ENCODE results near the gene OR10R2.
"Not testable (repeated sequence)": the region's sequence is repeated elsewhere in the genome, so short reads cannot be mapped to it uniquely, and the experiment has no call there.

OR10R2 gene

GRCh38 chr1:158471920-158472319 is at the start of gene OR10R2:
Gene OR10R2 (plus strand): TSS chr1:158472220. CDS start chr1:158472326, 106 bp downstream.
- DNase-seq = no peak

- DNase-seq = no peak
Observed at GRCh38 chr1:158425027-158425426, 47.0 kb upstream of the OR10R2 start.

- no peak for DNase-seq
Observed at GRCh38 chr1:158426137-158426536, 45.9 kb upstream of the OR10R2 start, which contains the start of gene OR10K2. Gene OR10K2 (minus strand): TSS chr1:158426237. CDS start chr1:158420866, 5,371 bp downstream.

- DNase-seq = not testable (repeated sequence)
Observed at GRCh38 chr1:158430163-158430562, 41.9 kb upstream of the OR10R2 start.

- DNase-seq = no peak
Observed at GRCh38 chr1:158434741-158435140, 37.3 kb upstream of the OR10R2 start.

- no peak for DNase-seq
Observed at GRCh38 chr1:158445376-158445775, 26.6 kb upstream of the OR10R2 start.

GRCh38 chr1:158454537-158454936 is 17.5 kb upstream of the OR10R2 start:
- DNase-seq = no peak

- DNase-seq = no peak
Observed at GRCh38 chr1:158457246-158457645, 14.8 kb upstream of the OR10R2 start.

- DNase-seq = no peak
Observed at GRCh38 chr1:158458263-158458662, 13.8 kb upstream of the OR10R2 start.

- DNase-seq = no peak
Observed at GRCh38 chr1:158461534-158461933, 10.5 kb upstream of the OR10R2 start, which contains the start of gene OR10K1. Gene OR10K1 (plus strand): TSS chr1:158461834. CDS start chr1:158465562, 3,728 bp downstream.

- no peak for DNase-seq
Observed at GRCh38 chr1:158485455-158485854, 13.4 kb downstream of the OR10R2 start.

- DNase-seq = no peak
Observed at GRCh38 chr1:158491316-158491715, 19.3 kb downstream of the OR10R2 start.

- no peak for DNase-seq
Observed at GRCh38 chr1:158493054-158493453, 21.0 kb downstream of the OR10R2 start.

- no peak for DNase-seq
Observed at GRCh38 chr1:158494796-158495195, 22.8 kb downstream of the OR10R2 start.

GRCh38 chr1:158496374-158496773 is 24.4 kb downstream of the OR10R2 start:
- no peak for DNase-seq

- peak; percentile 36 for DNase-seq
Observed at GRCh38 chr1:158506369-158506987, 34.5 kb downstream of the OR10R2 start.

GRCh38 chr1:158507511-158507910 is 35.5 kb downstream of the OR10R2 start:
- no peak for DNase-seq

- DNase-seq = no peak
Observed at GRCh38 chr1:158509471-158510156, 37.6 kb downstream of the OR10R2 start.

- DNase-seq = no peak
Observed at GRCh38 chr1:158516966-158517365, 44.9 kb downstream of the OR10R2 start.

- DNase-seq = no peak
Observed at GRCh38 chr1:158520021-158520420, 48.0 kb downstream of the OR10R2 start.

GRCh38 chr1:158520955-158521665 is 49.1 kb downstream of the OR10R2 start:
- DNase-seq = no peak

- DNase-seq = no peak
Observed at GRCh38 chr1:158521666-158522058, 49.6 kb downstream of the OR10R2 start.

GRCh38 chr1:158527190-158527815 is 55.3 kb downstream of the OR10R2 start:
- DNase-seq = no peak
